ENCODE results near the gene AP5S1.
"Not testable (repeated sequence)": the region's sequence is repeated elsewhere in the genome, so short reads cannot be mapped to it uniquely, and the experiment has no call there.

AP5S1 gene

GRCh38 chr20:3789201-3789600 lies 31.1 kb upstream of the AP5S1 start:
- DNase-seq (ENCODE audit: low spot score); FAIRE-seq: not testable (repeated sequence)

DNA sequence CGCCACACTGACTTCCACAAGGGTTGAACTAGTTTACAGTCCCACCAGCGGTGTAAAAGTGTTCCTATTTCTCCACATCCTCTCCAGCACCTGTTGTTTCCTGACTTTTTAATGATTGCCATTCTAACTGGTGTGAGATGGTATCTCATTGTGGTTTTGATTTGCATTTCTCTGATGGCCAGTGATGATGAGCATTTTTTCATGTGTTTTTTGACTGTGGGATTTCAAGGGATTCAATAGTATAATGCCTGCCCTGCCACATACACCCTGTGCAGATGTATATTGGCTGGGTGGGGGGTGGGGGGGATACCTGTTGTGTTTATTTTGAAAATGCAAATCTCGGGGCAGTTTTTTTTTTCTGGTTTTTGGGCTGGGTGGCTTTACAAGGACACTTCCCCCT lies 26.2 kb upstream of the AP5S1 start:
- FAIRE-seq = not testable (repeated sequence)

GRCh38 chr20:3794701-3795420 lies 25.5 kb upstream of the AP5S1 start:
- FAIRE-seq (no peak), DNase-seq (ENCODE audit: low spot score) (no peak)

More for the DNA sequence above, 26.2 kb upstream of the AP5S1 start:
- not testable (repeated sequence) for DNase-seq (ENCODE audit: low spot score)

DNA sequence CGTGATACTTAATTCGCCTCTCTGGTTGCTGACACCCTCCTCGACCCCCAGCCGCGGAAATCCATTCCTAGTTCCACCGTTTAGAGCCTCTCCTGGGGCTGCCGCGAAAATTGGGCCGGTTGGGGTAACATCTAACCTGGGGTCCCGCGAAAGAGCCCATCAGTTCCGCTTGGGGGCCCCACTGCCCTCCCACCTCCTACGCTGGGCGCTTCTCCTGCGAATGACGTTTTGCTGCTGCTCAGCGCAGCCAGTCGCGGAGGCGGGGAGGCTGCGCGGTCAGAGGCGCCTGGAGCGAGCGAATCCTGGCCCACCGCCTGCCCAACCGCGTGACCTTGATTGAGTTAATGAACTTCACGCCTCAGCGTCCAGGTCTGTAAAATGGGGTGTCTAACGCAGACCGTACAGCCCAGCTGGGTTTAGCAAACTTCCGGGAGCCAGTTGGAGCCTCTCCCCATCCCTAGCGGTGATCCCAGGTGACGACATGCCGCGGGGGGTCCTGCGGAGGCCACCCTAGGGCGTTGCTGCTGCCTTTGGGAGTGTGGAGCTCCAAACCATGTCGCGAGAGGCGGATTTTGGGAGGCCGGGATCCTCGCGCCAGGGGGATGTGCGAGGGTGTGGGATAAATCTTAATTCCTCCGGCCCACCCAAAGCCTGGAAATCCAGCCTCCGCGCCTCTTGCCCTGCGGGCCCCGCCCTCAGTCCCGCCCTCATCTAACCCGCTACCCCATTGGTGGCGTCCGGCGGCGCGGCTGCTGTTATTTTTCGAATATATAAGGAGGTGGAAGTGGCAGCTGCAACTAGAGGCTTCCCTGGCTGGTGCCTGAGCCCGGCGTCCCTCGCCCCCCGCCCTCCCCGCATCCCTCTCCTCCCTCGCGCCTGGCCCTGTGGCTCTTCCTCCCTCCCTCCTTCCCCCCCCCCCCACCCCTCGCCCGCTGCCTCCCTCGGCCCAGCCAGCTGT lies 24.6 kb upstream of the AP5S1 start, which contains the start of gene CDC25B:
Gene CDC25B, plus strand, starts transcription at position 800 of the 958 bp plus-strand sequence. CDS start 222 bp downstream, outside the sequence.
- peak; percentile 91 for DNase-seq (ENCODE audit: low spot score)
- FAIRE-seq = no peak

- FAIRE-seq (no peak), DNase-seq (ENCODE audit: low spot score) (no peak)
These were observed 23.7 kb upstream of the AP5S1 start for GRCh38 chr20:3796477-3797225.

- DNase-seq (ENCODE audit: low spot score) (no peak), FAIRE-seq (no peak)
These were observed 23.2 kb upstream of the AP5S1 start for GRCh38 chr20:3797226-3797545.

DNA sequence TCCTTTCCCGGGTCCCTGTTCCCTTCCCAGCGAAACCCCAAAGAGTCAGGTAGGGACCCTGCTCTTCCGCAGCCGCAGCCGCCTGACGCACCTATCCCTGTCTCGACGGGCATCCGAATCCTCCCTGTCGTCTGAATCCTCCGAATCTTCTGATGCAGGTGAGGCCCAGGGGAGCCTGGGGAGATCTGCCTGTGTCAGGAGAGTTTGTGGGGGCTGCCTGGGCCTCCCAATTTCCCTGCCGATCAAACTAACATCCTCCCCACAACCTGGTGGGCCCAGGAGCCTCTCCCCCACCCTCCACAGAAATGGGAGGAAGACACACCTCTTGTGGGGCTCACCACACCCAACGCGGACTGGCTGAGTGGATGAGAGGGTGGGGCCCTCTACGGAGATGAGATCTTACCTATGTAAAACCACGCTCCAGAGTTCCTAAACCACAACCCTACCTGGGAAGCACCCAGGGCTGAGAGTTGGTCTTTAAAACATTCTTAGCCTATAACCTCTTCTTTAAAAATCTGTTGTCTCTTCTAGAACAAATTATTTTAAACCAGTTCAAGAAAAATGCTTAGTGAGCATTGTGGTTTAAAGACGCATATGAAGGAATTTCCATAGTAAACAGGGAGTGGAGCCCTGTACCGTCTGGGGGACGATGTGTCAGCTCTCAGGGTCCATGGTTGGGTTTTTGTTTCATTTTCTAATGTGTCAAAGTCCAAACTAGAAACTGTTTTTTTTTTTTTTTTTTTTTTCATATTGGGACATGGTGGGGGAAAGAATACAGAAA lies 22.6 kb upstream of the AP5S1 start:
- FAIRE-seq = no peak

DNA sequence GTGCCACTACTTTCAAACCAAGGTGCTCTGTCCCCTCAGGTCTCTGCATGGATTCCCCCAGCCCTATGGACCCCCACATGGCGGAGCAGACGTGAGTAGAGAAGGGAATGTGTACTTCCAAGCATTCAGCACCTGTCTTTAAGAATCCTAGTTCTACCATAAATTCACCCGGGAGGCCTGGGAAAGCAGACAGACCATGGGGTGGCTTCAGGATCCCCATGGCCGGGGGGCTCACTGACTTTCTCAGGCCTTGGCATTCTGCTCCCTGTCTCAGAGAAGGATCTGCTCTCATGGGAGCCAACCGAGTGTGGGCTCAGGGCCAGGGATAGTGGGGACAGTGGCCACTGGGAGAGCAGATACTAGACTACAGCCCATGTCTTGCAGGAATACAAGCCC lies 22.0 kb upstream of the AP5S1 start:
- FAIRE-seq = no peak

More for the DNA sequence above, 22.6 kb upstream of the AP5S1 start:
- DNase-seq (ENCODE audit: low spot score) = no peak

DNA sequence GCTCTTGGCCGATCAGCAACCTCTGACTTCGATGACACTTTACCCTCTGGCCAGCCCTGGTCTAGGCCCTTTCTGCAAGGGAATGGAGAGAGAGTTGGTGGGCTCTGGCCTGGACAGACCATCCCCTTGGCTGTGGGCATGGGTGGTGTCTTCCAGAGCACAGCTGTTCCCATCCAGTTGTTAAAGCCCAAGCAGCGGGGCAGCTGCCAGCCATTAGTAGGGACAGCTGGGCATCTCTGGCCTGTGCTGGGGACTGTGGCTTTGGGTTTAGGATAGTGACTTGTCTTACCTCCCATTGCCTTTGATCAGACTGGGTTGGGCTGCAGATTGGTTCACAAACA lies 21.5 kb upstream of the AP5S1 start:
- DNase-seq (ENCODE audit: low spot score) (no peak), FAIRE-seq (no peak)

More for the DNA sequence above, 22.0 kb upstream of the AP5S1 start:
- no peak for DNase-seq (ENCODE audit: low spot score)

GRCh38 chr20:3800256-3800877 lies 20.0 kb upstream of the AP5S1 start:
- DNase-seq (ENCODE audit: low spot score) (no peak), FAIRE-seq (no peak)

DNA sequence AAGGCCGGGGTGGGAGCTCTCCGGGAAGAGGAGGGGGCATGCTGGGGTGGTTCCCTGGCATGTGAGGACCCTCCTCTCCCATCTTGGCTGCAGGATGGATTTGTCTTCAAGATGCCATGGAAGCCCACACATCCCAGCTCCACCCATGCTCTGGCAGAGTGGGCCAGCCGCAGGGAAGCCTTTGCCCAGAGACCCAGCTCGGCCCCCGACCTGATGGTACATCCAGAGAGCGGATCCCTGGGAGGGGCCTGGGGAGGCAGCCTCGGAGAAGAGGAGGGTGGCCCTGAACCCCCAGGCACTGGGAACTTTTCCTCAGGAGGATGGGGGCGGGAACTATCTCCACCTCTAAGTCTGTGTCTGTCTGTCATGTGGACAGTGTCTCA lies 19.5 kb upstream of the AP5S1 start:
- FAIRE-seq (no peak), DNase-seq (ENCODE audit: low spot score) (no peak)

- FAIRE-seq (no peak), DNase-seq (ENCODE audit: low spot score) (no peak)
These were observed 19.0 kb upstream of the AP5S1 start for GRCh38 chr20:3801299-3801698.

DNA sequence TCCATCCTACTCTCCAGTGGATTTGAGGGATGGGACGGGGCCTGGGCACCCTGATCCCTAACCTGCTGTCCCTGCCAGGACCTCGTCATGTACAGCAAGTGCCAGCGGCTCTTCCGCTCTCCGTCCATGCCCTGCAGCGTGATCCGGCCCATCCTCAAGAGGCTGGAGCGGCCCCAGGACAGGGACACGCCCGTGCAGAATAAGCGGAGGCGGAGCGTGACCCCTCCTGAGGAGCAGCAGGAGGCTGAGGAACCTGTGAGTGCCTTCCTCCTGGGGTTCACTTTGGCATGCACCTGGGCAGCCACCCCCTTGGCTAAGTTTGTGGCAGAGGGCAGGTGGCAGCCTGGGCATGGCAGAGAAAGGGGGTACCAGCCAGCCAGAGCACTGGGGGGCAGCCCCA lies 18.5 kb upstream of the AP5S1 start:
- DNase-seq (ENCODE audit: low spot score) = no peak

GRCh38 chr20:3802524-3803239 lies 17.7 kb upstream of the AP5S1 start:
- DNase-seq (ENCODE audit: low spot score) = no peak
- FAIRE-seq = no peak

More for the DNA sequence above, 18.5 kb upstream of the AP5S1 start:
- FAIRE-seq = no peak

GRCh38 chr20:3803289-3803688 lies 17.1 kb upstream of the AP5S1 start:
- FAIRE-seq (no peak), DNase-seq (ENCODE audit: low spot score) (no peak)

GRCh38 chr20:3803854-3804253 lies 16.5 kb upstream of the AP5S1 start:
- FAIRE-seq (no peak), DNase-seq (ENCODE audit: low spot score) (no peak)

DNA sequence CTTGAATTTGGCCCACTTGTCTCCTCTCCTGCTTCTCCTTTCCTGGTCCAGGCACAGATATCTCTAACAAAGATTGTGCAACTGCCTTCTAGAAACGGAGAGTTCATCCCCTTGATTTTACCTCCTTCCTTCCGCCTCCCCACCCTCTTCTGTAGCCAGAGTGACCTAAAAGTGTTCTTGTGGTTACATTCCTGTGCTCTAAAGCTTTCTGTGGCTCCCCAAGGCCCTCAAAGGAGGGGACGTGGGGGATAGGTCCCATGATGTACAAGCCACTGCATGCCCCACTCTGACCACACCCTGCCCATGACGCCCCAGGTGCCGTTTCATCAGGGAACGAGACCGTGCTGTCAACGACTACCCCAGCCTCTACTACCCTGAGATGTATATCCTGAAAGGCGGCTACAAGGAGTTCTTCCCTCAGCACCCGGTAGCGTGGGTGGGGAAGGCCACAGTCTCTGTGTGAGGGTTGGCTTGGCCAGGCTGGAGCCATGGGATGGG lies 16.0 kb upstream of the AP5S1 start:
- FAIRE-seq (no peak), DNase-seq (ENCODE audit: low spot score) (no peak)

- no peak for DNase-seq (ENCODE audit: low spot score)
- FAIRE-seq = no peak
These were observed 15.6 kb upstream of the AP5S1 start for GRCh38 chr20:3804781-3805180.

- DNase-seq (ENCODE audit: low spot score) = no peak
- FAIRE-seq = no peak
These were observed 11.8 kb upstream of the AP5S1 start for GRCh38 chr20:3808544-3808943.
